NCI-H2196 (cell line): ENCODE data around the gene MLN.

Source experiments
- DNase-seq: peaks from one replicate; lab custom pipeline; 2025; ENCODE audit not compliant: unreplicated experiment; lab: John Stamatoyannopoulos, UW

Gene MLN

DNA sequence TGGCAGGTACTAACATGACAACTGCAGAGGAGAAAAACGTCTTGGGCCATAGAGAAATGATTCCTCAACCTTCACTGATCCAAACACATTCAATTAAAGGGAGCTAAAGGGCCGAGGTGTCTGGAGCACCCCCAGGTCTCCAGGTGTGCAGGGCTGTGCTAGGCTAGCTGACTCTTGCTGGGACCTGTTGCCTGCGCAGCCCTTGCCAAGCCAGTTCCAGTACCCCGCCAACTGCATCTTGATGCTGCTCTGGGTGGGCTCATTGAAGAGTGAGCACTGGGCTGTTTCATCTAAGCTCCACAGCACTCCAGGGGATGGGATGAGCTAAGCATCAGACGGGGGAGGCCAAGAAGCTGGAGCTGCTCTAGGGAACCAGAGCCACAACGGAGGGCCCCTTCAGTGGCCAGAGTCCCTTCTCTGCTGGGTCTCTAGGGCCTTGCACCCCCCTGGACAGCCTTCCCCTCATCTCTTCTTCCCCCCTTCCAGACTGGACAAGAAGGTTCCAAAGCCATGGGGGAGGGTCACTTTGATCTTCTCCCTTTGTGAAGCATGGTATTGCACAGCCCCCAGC, 30.8 kb downstream of the MLN start:
- DNase-seq = no peak

DNA sequence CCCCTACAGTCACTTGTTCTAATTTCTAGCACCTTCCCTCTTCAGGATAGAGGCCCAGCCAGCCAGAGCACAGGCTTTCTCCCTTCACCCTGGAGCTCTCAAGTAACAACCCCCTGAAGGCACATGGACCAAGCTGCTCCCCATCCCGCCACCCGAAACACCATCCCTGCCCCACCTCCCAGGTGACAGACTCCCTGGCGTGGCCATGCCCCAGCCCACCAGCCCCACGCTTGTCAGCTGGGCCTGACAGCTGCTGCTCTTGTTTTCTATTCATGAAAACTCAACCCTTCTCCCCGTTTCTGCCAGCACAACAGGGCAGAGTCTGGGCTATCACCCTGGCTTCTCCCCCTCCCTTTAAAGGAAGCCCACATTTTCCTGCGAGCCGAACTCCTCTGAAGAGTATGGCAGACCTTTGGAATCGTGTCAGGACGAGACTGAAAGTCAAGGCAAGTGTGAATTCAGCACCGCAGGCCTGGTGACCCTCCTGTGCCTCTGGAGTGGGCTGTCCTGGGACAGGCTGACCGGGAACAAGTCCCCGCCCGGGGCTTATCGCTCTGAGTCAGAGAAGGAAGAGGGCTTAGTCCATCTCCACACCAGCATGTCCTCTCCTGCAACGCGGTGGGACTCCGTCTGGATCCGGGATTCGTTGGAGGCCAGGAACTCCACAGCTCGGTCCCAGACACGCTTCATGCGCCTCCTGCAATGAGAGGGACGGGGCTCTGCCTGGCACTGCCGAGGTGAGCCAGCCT, 31.5 kb downstream of the MLN start:
- no peak for DNase-seq

DNA sequence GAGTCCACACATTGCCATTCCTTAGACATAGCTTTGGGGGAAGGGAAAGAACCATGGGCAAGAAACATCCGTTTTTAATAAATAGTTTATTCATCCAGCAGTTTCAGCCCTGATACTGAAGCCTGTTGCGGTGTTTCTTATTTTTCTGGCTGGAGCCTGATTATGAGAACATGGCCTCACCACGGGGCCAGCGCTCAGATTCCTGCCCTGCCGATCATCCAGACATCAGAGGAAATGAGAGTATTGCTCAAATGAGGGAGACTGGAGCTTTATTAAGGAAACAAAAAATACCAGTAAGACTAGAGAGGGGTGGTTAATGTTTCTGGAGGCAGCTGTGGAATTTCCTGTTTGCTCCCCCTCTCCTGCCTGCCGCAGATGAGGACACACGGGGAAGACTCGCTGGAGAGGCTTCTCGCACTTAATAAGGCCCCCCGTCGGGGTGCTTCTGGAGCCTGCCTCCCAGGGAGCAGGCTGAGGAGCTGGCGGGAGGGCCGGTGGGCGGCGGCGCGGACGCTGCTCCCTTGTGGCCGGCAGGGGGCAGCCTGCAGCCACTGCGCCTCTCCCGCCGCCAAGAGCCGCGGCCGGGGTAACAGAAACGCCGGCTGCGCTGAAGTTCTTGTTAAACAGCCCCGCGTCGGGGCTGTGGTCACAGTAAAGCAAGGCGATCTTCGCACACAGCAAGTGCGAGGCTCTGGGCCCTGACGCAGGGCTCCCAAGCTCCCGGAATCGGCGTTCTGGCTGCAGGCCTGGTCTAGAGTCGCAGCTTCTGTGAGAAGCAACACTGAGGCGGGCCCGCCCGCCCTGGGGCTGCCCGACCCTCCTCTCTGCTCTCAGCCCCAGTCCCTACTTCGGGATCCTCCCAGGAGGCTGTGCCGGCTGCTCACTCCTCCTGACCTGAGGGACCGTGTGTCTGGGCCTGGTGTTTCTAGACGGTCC, 32.4 kb downstream of the MLN start:
- no peak for DNase-seq

DNA sequence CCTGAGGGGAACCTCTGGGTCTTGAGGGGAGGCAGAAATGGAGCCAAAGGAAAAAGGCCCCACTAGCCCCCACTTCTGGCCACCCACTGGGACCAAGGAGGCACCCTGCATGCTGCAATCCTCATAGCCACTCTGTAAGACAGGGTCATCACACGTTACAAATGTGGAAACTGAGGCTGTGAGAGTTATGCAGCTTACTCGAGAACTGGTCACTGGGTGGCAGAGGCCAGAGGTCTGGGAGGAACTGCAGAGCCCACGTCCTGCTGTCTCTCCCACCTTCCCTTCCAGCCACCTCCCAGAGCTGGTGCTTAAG, 33.0 kb downstream of the MLN start:
- no peak for DNase-seq

DNA sequence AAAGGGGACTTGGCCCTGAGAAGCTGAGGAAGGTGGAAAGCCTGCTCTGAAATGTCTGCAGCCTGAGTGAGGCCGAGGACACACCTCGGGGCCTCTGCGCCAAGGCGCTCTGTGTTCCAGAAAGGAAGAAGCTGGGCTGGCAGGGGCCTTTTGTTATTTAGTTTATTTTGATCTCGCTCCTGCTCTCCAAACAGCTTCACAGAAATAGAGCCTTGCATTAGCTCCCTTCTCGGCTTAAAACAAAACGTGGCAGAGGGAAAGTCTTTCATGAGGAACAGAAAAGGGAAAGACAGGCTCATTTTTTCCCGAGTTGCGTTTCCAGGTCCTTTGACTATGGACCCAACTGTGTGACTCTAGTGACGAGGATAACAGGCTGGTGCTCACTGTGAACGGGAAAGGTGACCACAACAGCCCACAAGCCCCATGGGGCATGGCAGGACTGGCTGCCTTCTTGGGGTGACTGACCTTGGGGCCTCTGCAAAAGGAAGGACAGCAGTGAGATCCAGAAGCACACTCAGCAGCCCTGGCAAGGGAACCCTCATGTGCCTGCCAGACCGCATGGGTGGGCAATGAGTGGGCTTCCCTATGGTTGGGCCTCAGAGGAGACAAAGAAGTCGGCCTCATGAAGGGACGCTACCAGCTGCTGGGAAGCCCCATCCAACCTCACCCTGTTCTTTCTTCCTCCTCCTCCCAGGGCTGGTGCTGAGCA, 33.5 kb downstream of the MLN start:
- no peak for DNase-seq

DNA sequence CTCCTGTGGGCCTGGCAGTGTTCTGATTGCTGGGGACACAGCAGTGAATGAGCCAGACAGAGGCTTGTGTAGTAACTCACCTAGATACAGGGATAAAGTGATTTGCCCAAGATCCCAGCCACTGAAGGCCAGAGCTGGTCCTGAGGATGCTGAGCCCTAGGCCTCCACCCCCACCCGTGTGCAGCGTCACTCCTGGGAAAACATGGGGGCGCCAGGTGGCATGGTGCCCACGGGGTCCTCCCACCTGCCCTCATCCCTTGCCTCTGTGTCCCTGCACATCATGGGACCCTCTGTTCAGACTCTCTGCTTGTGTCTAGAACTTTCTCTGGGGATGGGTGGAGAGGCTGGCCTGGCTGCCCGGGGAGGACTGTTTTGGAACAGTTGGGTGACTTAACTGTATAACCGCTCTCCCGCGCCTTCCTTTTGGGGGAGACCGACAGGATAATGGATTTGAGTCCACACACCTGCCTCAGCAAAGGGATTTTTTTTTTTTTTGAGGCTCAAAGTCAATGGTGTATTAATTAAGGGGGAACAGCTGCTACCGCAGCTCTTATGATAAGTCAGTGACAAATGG, 34.5 kb downstream of the MLN start:
- no peak for DNase-seq

DNA sequence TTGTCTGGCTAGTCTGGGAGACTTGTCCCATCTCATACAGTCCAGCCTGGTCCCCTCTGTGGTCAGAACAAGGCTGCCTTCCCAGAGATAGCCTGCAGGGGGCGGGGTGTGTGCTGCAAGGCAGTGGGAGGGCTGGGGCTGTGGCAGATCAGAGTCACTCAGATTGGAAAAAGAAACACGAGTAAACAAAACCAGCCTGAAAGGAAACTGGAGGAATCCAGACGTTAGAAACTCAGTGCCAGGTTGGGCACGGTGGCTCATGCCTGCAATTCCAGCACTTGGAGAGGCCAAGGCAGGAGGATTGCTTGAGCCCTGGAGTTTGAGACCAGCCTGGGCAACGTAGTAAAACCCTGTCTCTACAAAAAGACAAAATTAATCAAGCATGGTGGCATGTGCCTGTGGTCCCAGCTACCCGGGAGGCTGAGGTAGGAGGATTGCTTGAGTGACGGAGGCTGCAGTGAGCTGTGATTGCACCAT, 35.1 kb downstream of the MLN start:
- peak; percentile 80 for DNase-seq

DNA sequence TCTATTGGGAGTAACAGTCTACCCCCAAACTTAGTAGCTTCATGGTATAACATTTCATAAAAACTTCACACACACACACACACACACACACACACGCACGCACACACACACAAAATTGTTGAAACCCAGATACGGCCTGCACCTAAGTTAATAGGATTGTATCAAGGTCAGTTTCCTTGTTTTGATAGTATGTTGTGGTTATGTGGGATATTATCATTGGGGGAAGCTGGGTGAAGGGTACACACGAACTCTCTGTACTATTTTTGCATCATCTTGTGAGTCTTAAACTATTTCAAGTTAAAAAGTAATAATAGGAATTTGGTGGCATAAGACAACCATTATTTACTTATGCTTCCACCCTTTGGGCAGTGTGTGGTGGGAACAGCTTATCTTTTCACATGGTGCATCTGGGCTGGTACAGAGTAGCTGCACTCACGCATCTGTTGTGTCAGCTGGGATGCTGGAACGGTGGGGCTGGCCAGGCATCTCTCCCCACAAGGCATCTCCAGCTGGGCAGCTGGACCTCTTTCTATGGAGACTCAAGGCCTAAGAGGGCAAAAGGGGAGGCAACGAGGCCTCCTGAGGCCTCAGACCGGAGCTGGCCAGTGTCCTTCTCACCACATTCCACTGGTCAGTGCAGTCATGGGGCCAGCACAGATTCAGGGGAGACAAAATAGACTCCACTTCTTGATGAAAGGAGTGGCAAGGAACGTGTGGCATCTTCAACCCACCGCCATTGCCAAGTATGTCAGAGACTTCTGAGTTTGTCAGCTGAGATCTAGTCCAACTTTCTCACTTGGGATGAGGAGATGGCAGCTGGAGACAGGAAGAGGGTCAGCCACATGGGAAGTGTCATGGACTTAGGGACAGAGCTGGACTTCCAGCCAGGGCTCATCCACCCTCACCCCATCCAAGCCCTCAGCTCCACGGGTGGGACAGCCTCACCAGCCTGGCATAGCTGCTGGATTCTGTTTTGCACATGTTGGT, 36.6 kb downstream of the MLN start:
- DNase-seq = no peak

DNA sequence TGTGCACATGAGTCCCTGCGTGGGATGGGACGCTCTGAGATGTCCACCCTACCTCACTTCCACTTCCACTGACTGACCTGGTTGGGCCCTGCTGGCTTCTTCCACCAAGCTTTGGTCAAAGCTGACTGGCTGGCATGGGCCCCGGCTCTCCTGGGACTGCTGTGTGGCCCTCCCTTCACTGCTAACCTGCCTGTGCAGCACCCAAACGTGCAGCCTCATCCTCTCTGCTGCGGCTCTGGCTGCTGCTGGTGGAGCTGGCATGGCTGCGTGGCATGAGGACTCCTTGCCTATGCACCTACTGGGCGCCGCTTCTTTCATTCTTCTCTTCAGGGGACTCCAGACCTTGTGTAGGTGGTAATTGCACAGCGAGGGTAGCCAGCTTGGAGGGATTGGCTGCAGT, 38.4 kb downstream of the MLN start:
- DNase-seq = no peak

DNA sequence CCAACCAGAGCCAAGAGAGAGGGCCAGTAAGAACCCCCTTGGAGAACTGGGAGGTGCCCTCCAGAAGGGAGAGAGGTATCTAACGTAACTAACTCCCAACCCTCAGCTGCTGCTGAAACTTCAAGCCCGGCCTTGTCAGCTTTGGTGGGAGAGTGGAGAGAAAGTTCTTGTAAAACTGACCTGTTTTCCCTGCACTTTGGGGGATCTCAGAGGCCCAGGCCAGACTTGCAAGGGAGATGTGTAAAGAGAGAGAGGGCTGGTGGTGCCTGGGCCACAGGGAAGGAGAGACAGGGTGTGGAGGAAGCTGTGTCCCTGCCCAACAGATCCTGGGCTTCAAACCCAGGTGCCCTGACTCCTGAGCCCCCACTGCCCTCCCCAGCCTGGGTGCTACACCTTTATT, 39.8 kb downstream of the MLN start:
- no peak for DNase-seq

DNA sequence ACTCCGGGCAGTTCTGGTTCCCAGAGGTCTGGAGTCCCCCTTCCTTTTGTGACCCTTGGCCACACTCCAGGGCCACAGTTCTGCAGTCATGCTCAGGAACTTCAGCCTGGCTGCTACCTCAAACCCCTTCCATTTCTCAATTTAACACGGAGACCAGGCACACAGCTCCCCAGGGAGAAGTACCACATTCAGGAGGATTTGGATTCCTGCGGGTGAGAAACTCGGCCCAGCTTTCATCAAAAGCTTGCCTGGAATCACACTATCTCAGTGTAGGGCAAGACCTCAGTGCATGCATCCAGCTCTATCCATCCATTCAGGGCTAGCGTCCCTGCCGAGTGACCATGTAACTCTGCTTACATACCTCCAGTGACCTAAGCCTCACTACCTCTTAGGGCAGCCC, 40.3 kb downstream of the MLN start:
- no peak for DNase-seq

DNA sequence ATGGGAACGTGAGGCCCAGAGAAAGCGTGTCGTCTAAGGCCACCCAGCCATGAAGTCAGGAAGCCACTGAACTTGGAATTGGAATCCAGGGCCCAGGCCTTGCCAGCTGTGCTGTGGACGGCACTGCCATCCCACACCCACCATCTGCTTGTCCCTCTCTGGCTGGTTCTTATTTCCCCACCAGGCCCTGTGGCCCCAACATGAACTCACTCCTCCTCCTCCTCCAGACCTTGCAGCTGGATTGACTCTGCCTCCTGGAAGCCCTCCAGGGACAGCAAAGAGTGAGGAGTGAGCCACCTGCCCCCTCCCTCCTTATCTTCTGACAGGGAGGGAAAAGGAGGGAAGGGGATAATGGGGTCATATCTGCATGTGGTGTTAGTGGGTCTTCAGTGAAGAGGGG, 41.1 kb downstream of the MLN start:
- no peak for DNase-seq

DNA sequence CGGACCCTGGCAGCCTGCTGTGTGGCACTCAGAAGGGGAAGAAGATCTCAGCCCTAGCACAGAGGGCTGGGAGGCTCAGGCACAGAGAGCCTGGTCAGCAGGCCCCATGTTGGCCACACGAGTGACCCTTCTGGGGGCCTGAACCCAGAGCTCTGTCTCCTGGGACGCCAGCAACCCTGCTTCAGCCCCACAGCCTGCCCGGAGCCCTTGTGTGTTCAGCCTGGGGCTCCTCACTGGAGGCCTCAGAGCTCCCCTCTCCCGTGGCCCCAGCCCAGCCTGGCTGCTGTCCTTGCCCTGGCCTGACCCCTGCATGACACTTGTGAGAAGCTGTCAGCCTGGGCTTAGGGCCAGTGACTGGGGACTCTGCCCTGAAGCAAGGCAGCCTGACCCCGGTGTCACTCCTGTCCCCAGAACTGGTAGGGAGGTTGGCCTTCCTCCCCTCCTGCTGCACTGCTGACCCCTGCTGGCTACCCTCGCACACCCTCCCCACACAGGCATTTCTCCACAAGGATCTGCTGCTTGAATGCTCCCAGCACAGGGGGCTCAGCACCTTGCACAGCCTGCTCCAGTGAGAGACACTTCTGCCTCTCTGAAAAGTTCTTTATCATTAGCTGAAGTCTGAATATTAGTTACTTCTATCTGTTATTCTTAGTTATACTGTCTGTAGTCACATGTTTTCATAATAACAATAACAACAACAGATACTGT, 41.7 kb downstream of the MLN start:
- DNase-seq = peak; percentile 69

DNA sequence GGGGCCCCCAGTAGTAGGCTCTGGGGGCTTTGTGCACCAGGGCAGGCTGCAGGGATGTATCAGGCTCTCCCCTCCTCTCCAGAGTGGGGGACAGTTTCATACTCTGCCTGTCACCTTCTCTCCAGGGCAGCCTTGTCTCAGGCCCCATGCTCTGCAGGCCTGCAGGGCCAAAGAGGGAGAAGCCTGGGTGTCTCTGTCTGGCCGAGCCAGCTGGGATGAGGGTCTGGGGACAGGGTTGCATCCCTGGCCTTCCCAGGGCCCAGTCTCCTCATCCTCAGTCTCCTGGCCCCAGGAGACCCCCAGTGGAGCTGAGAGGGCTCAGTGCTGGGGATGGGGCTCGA, 42.3 kb downstream of the MLN start:
- no peak for DNase-seq

DNA sequence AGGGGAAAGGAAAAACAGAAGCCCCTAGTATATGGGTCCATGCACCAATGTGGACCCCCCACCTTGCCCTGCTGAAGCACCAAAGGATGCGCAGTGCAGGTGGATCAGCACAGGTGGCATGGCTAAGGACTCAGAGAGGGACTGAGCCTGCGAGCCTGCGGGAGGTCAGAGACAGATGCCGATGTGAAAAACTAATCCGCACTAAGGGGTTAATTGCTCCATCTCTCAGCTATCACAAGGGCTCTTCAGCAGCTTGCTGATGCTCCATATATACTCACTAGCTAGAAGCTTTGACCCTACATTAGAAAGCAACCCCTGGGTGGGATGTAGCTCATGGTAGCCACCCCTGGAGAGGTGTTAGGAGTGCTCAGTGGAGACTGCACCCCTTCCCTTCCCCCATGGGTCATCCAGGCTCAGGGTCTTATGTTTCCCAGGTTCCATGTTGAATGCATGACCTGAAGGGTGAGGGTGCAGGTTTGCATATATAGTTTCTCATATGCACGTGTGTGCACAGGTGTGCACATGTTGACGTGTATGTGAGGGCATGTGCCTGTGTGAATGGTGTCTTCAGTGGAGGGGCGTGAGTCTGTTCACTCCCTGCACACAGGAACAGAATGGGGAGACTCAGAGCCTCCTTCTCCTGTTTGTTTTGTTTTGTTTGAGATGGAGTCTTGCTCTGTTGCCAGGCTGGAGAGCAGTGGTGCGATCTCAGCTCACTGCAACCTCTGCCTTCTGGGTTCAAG, 43.7 kb downstream of the MLN start:
- peak; percentile 16 for DNase-seq

DNA sequence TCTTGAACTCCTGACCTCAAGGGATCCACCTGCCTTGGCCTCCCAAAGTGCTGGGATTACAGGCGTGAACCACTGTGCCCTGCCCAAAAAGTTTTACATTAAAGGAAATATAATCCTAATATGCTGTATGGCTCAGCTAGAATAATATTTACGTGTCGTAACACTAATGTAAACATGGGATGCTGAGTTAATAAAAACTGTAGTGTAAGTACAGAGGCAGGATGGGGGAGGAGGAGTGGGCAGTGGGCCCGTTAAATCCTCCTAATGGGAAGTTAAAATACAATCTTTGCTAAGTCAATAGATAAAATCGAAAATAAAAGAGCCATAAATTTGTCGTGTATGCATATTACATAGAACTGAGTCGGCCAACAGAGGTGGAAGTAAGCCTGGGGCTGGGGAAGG, 45.0 kb downstream of the MLN start:
- no peak for DNase-seq

DNA sequence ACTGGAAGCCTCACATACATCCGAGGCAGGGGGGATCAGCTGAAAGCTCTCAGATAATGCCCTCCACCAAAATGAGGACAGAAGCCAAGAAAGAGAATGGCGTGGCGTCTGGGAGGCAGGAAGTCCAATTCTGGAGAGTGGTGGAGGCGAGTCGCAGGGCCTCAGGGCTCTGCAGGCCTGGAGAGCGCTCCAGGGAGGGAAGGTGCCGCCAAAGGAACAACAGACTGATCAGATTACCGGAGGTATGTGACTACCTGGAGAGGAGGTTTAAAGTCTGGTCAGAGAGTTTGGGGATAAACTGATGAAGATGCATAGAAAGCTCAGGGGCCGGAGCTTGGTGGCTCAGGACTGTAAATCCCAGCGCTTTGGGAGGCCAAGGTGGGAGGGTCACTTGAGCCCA, 45.9 kb downstream of the MLN start:
- peak; percentile 27 for DNase-seq

DNA sequence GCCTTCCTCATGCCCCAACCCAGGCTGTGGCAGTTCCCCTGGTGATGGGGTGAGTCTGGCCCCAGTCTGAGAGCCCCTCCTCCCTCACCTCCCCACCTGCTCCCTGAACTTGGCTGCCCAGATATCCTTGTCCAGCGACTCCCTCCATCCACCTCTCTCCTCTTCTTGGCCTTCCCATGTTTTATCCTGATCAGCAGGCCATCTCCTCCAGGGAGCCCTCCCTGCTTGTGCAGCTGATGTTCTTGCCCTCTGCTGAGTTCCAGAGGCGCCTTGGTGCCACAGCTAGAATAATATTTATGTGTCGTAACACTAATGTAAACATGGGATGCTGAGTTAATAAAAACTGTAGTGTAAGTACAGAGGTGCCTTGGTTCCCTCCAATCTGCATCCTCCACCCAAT, 46.7 kb downstream of the MLN start:
- no peak for DNase-seq
